ENCODE data around the gene ADAMTSL1.
A peak's percentile ranks its signal among the peaks of the same experiment; 100 is the strongest.

ADAMTSL1 gene

GRCh38 chr9:18703151-18703900 lies 229.4 kb downstream of the ADAMTSL1 start:
- TF ChIP-seq CTCF (IDR thresholded peaks at IDR 0.05; ENCODE audit: low read depth, low read length) = no peak
- TF ChIP-seq EZH2phosphoT487 (IDR thresholded peaks at IDR 0.05; ENCODE audit: low read depth) = no peak

GRCh38 chr9:18703901-18704379 lies 230.0 kb downstream of the ADAMTSL1 start:
- H3K4me1 ChIP-seq (ENCODE audit: low read length) = no peaks in the 10 kb centered on the region
- no peaks in the 10 kb centered on the region for H3K36me3 ChIP-seq (replicated peaks; ENCODE audit: low read depth, low read length)
- H3K27me3 ChIP-seq (ENCODE audit: low read depth, low read length) = no peaks in the 10 kb centered on the region
- no peak overlapping the region for H3K4me3 ChIP-seq (ENCODE audit: low read length)
- H3K79me2 ChIP-seq (ENCODE audit: low read length) = no peaks in the 10 kb centered on the region
- no peak overlapping the region for H3K27ac ChIP-seq (ENCODE audit: low read length)
- no peaks in the 10 kb centered on the region for H4K20me1 ChIP-seq (ENCODE audit: insufficient read depth, low read length)
- H3K9me3 ChIP-seq (ENCODE audit: insufficient read depth, low read length) = no peaks in the 10 kb centered on the region
- H3K4me2 ChIP-seq (ENCODE audit: low read length) = no peak overlapping the region
- no peak overlapping the region for H2AFZ ChIP-seq (ENCODE audit: low read depth, low read length)
- H3K9ac ChIP-seq (ENCODE audit: low read length) = no peak overlapping the region
- TF ChIP-seq CTCF (IDR thresholded peaks at IDR 0.05; ENCODE audit: low read depth, low read length) = no peak
- no peak for TF ChIP-seq EZH2phosphoT487 (IDR thresholded peaks at IDR 0.05; ENCODE audit: low read depth)

More at GRCh38 chr9:18703151-18703900, 229.4 kb downstream of the ADAMTSL1 start:
- H4K20me1 ChIP-seq (ENCODE audit: insufficient read depth, low read length) = no peaks in the 10 kb centered on the region
- H3K4me3 ChIP-seq (ENCODE audit: low read length) = no peak overlapping the region
- H3K4me1 ChIP-seq (ENCODE audit: low read length) = no peaks in the 10 kb centered on the region
- no peak overlapping the region for H3K9ac ChIP-seq (ENCODE audit: low read length)
- no peaks in the 10 kb centered on the region for H3K79me2 ChIP-seq (ENCODE audit: low read length)
- no peak overlapping the region for H3K4me2 ChIP-seq (ENCODE audit: low read length)
- no peaks in the 10 kb centered on the region for H3K9me3 ChIP-seq (ENCODE audit: insufficient read depth, low read length)
- H2AFZ ChIP-seq (ENCODE audit: low read depth, low read length) = no peak overlapping the region
- no peak overlapping the region for H3K27ac ChIP-seq (ENCODE audit: low read length)
- no peaks in the 10 kb centered on the region for H3K27me3 ChIP-seq (ENCODE audit: low read depth, low read length)
- H3K36me3 ChIP-seq (replicated peaks; ENCODE audit: low read depth, low read length) = no peaks in the 10 kb centered on the region

- no peaks in the 10 kb centered on the region for H4K20me1 ChIP-seq (ENCODE audit: insufficient read depth, low read length)
- H3K36me3 ChIP-seq (replicated peaks; ENCODE audit: low read depth, low read length) = no peaks in the 10 kb centered on the region
- no peaks in the 10 kb centered on the region for H3K27me3 ChIP-seq (ENCODE audit: low read depth, low read length)
- no peaks in the 10 kb centered on the region for H3K79me2 ChIP-seq (ENCODE audit: low read length)
- no peak overlapping the region for H3K27ac ChIP-seq (ENCODE audit: low read length)
- H2AFZ ChIP-seq (ENCODE audit: low read depth, low read length) = peak overlapping the region; percentile 23; the same call in 1 of the 2 replicates
- H3K4me2 ChIP-seq (ENCODE audit: low read length) = peak overlapping the region; percentile 34; the same call in 1 of the 2 replicates
- TF ChIP-seq CTCF (IDR thresholded peaks at IDR 0.05; ENCODE audit: low read depth, low read length) = no peak
- TF ChIP-seq EZH2phosphoT487 (IDR thresholded peaks at IDR 0.05; ENCODE audit: low read depth) = no peak
- H3K4me1 ChIP-seq (ENCODE audit: low read length) = no peaks in the 10 kb centered on the region
- H3K9ac ChIP-seq (ENCODE audit: low read length) = no peak overlapping the region
- H3K4me3 ChIP-seq (ENCODE audit: low read length) = no peak overlapping the region
- no peaks in the 10 kb centered on the region for H3K9me3 ChIP-seq (ENCODE audit: insufficient read depth, low read length)
Measured at GRCh38 chr9:18705796-18706392, 231.9 kb downstream of the ADAMTSL1 start.

GRCh38 chr9:18706648-18707047 lies 232.7 kb downstream of the ADAMTSL1 start:
- no peaks in the 10 kb centered on the region for H3K36me3 ChIP-seq (replicated peaks; ENCODE audit: low read depth, low read length)
- no peak overlapping the region for H3K4me3 ChIP-seq (ENCODE audit: low read length)
- H3K27me3 ChIP-seq (ENCODE audit: low read depth, low read length) = no peaks in the 10 kb centered on the region
- no peaks in the 10 kb centered on the region for H4K20me1 ChIP-seq (ENCODE audit: insufficient read depth, low read length)
- no peaks in the 10 kb centered on the region for H3K79me2 ChIP-seq (ENCODE audit: low read length)
- H3K27ac ChIP-seq (ENCODE audit: low read length) = no peak overlapping the region
- H3K4me2 ChIP-seq (ENCODE audit: low read length) = no peak overlapping the region
- no peaks in the 10 kb centered on the region for H3K9me3 ChIP-seq (ENCODE audit: insufficient read depth, low read length)
- H2AFZ ChIP-seq (ENCODE audit: low read depth, low read length) = no peak overlapping the region
- TF ChIP-seq EZH2phosphoT487 (IDR thresholded peaks at IDR 0.05; ENCODE audit: low read depth) = no peak
- no peak for TF ChIP-seq CTCF (IDR thresholded peaks at IDR 0.05; ENCODE audit: low read depth, low read length)
- no peak overlapping the region for H3K9ac ChIP-seq (ENCODE audit: low read length)
- no peaks in the 10 kb centered on the region for H3K4me1 ChIP-seq (ENCODE audit: low read length)

Data from OCI-LY3 (cell line).